NCI-H510A (cell line): Measurements from ENCODE around the gene KCNH1.

ENCODE experiments used
- DNase-seq: peaks from one replicate; lab custom pipeline; 2025; lab: John Stamatoyannopoulos, UW

Gene KCNH1

DNA sequence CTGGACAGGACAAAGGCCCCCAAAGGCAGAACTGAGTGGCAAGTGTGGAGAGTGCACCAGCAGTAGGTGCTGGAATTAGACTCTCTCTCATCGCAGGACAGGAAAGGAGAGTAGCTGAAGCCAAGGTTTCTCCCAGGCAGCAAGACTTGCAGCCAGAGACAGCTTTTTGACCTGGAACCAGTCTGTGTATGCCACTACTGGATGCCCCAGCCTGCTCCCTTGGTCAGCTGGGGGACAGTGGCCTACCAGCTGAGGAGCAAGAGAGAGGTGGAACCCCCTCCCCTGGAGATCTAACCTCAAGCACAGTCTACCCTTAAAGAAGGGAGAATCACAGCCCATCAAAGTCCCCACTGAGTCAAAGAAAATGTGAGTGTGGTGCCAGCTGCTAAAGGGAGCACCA, 375.7 kb downstream of the KCNH1 start:
- DNase-seq = no peak

DNA sequence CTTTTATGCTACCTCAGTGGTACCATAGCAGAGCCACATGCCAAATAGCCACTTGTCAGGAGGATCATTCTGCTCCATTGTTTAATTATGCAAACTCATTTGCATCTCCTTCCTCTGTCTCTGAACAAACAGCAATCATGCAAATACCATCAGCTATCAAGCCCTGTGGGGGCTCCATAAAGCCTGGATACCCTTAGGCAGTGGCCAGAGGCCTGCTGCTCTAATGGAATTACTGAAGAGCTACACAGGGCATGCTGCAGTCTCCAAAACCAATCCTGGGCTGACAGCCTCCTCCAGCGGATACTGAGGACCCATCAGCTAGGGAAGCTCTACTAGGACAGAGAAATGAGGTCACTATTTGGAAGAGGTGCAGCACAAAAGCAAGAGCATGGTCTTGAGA, 376.3 kb downstream of the KCNH1 start:
- DNase-seq = no peak

DNA sequence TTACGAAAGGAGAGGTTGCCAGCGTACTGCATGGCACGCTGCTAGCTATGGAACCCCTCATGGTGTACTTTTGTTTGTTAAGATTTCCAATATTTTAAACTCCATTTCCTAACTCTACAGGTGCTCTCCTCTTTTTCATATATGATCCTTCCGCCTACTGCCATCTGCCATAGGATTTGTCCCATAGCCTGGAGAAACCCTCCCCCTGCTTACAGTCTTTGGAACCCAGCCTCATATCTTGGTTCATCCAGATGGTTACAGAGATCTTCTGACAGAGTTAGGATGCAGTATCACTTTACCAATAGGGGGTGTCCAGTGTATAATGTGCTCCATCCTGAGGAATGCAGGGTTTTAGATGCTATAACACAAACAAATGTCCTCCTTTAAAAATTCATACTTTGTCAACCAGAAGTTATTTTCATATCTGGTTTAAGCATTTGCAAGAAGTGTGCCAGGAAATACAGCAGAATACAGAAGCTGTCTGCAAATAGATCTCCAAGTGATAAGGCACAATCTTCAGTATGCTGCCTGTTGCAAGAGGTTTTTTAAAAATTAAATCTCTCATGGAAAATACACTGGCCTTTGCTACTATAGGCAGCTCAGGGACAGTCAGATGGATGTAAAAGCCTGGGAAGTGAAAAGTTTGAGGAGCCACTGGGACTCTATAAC, 377.8 kb downstream of the KCNH1 start:
- no peak for DNase-seq

DNA sequence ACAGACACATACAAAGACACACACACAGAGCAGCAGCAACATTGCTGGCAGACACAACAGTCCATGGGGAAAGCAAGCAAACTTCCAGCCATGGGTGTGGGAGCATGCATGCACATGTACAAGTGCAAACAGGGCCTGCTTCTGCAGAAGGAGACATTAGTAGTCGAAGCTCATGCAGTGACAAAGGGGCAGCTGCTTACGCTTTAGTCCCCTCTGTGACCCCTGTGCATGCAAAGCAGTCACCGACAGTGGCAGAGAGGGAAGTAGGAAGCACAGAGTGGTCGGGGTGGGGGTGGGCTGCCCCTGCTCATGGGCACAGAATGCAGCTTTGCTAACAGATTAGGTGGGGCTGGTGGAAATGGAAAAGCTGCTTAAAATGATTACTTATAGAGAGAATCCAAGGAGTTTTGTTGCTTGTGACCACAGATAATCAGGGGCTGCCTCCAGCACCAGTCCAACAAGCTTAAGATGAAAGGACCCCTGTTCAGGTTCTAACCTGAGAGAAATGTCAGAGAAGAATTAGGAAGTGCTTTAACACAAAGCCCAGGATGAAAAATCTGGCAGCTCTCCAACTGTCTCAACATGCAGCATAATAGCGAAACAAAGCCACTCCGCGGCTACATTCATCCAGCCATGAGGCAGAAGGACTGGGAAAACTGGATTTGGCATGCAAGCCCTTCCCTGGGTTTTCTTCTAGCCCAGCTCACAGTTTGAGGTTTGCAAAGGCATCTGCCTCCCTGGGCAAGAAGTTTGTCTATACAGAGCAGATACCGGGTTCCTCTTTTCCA, 378.9 kb downstream of the KCNH1 start:
- peak; percentile 83 for DNase-seq

DNA sequence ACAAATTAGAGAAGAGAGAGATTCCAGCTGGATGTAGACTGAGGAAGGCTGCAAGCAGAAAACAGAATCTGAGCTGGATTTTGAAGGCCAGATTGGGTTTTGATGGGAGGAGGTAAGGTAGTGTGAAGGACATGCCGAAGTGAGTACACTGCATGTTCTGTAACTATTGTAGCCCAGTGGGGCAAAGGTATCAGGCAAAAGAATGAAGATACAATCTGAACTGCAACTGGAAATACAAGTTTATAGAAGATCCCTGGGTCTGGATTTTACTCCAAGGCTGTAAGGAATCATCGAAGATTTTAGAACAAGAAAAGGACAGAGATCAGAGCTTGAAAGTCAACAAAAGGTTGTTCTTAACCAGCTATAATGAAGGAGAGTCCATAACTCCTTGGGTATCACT, 382.0 kb downstream of the KCNH1 start:
- DNase-seq = no peak

DNA sequence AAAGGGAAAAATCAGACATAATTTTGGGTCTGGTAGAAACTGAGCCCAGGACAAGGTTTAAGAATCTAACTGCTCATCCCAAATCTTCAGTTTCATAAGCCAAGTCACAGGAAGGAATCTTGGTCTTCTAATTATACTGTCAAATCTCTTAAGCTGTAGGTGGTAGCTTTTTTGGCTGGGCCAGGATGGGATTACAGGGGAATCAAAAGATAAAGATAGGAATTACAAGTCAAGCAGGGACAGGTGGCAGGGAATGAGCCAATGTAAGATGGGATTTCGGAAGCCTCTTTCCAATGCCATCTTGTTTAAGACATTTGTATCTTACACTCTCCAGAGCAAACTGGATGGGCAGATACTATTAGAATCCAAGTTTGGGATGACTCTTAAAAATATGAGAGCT, 383.5 kb downstream of the KCNH1 start:
- no peak for DNase-seq

DNA sequence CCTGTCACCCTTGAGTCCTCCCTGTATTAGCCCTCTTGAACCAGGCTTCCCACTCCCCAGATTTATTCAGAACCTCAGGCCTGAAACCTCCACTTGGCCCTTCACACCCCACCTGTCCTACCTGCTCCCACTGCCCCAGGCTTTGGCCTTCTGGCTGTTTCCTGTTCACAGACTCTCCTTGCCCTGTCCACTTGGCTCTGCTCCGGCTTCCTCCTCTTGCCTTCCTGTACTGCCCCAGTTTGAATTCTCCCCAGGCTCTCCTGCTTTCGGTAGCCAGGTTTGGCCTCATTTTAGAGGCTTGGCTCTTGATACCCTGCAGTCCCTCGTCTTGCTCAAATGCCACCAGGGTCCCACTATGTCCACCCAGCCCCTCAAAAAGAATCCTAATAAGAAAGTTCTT, 385.2 kb downstream of the KCNH1 start:
- DNase-seq = no peak

DNA sequence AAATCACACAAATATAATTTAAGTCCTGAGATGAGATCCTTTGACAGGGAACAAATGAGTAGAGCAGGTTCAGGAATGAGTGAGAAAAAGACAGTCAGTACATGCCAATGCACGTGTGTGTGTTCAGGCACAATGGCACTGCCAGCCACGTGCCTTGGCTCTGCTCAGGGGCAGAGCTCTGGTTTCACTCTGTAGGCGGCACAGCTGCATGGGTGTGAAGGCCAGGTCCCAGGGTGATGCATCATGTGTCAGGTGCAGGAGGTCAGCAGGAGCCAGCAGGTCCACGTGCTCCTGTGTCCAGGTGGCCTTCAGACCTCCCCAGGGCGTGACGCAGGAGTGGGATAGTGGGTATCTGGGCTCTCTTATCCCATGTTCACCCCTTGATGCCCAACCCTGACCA, 386.1 kb downstream of the KCNH1 start:
- DNase-seq = no peak

DNA sequence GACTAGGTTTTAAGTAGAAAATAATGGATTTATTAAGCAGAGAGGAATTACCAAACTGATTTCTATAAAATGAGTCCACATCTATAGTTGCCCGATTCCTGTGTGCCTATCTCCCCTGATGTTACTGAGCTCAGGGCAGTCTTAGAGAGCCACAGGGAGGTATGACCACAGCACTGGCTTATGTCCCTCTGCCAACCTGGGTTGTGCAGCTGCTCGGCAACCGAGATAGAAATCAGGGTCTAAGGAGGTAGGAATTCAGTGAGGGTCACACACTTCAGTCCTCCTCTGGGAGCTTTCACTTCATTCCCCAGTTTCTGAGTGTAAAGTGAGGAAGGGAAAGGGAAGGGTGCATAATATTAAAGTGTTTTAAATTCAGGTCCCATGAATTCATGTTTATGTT, 386.8 kb downstream of the KCNH1 start:
- no peak for DNase-seq

DNA sequence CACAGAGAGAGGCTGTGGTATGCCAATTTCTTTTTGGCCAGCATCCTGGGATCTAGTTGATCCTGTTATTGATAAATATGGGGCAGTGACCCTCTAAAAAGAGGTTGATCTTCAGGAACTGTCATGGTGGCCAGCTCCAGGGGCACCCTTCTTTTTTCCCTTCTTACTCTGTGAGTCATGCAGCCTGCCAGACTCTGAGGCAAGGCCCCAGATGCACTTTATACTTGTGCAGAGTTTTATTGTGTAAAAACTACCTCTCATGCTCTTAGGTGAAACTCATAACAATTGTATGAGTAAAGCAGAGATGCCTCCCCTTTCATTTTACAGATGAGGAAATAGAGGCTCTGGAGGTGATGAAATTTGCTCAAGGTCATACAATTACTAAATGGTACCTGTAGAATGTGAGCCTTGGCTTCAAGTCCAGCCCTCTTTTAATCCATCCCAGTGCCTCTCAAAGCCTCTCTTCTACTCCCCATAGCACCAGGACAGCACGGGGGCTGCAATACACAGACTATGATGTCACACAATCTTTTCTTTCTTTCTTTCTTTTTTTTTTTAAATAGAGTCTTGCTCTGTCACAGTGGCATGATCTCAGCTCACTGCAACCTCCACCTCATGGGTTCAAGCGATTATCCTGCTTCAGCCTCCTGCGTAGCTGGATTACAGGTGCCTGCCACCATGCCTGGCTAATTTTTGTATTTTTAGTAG, 387.8 kb downstream of the KCNH1 start:
- DNase-seq = no peak

DNA sequence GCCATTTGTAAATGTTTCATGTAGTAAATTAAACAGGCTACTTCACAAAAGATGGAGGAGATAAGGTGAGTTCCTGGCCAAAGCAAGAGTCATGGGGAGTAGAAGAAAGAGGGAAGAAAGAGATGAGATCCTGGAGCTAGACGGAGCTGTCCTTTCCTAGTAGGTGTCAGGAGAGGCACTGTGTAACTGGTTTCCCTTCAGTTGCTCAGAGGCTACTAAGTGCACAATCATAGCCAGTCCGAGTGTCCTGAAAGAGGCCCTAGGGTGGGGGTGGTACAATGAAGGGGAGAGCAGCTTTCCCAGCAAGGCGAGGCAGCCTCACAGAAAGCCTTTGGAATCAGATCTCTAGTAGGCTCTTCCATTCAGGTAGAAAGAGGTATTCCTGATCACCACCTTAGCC, 390.9 kb downstream of the KCNH1 start:
- no peak for DNase-seq

DNA sequence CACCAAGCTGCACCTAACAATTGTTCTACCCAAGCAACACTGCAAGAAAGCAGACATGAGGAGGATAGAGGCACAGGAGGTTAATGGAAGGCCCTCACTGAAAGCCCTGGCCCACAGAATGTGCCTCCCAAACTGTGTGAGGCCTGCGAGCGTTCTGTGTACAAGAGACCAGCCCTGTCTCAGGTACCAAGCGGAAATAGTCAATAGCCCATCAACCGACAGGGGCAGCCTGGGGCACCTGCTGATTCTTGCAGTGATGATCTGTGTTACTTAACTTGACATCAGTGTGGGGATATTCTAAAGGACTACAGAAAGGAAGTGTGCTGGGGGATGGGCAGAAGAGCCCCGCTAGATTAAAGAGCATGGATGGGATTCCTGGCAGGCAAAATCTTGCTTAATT, 392.4 kb downstream of the KCNH1 start:
- no peak for DNase-seq

DNA sequence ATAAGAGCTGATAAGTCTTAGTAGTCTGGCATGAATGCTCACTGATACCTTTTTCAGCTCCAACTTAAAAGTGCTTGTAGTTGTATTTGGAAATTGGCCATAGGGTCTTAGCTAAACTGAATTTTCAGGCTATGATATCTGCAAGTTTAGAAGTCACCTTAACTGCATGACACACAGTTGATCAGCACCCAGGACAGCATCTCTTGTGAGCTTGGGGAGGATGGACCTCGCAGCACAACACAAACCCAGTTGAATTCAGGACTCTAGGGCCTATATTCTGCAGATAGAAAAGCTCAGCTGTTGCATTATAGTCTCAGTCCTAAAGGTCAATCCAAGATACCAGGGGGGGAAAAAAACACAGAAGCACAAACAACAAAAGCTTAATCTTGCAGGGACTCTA, 394.3 kb downstream of the KCNH1 start:
- no peak for DNase-seq

DNA sequence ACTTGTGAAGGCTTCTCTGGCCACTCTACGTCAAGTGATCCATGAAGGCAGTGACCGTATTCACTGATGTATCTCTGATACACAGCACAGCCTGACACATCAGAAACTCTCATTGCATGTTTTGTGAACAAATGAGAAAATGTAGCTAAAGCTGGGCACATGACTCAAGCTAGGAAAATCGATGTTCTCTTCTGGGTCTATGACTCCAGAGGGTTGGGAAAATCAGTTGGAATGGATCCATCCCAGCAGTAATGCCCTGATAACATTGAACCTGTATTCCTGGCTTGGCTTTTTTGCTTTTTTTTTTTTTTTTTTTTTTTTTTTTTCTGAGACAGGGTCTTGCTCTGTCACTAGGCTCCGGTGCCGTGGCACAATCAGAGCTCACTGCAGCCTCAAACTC, 395.7 kb downstream of the KCNH1 start:
- no peak for DNase-seq

DNA sequence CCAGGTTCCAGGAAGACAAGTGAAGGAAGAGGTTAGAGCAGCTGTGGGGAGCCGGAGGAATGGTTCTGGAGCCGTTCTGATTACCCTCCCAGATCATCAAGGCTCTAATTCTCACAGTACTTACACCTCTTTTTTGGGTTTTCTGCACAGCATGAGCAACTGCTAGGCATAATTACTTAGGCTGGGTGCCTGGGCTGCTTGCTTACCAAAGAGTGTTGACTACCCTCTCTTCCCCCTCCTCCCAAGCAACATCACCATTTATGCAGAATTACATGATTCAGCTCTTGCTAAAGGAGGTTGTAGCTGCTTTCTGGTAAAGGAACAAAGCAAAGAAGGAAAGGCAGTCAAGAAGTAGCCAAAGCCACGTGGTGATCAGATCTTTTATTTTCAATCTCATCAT, 397.2 kb downstream of the KCNH1 start:
- no peak for DNase-seq

DNA sequence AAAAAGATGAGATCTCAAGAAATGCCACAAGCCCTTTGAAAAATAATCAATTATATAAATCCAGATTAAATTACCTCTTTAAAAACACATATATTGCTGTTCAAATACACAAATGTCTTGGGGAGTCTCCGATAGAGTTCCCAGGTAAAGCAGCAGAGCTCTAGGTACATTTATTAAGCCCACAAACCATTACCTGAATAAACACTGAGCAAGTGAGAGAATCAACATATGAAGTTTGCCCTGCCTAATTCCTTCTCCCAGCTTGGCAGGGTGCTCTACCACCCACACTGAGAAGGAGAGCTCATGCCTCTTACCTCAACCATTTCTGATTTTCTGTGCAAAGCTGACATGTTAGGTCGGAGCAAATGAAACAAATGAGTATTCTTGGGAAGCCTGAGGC, 402.4 kb downstream of the KCNH1 start:
- DNase-seq = no peak

DNA sequence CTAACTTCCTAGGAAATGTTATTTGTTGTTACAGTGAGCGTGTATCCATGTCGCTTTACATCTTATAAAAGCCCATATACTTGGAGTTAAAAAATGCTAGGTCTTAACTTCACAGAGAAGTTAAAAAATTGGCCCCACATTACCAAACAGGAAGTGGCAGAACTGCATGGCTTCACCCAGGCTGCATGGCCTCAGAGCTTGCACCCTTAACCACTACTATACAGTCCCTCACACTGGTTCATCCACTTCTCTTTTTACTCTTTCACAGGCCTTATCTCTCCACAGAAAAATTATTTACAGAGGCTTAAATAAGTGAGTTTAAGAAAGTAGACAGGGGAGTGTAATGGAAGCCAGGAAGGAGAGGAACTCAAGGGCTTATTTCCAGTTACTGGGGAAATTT, 402.8 kb downstream of the KCNH1 start:
- no peak for DNase-seq

DNA sequence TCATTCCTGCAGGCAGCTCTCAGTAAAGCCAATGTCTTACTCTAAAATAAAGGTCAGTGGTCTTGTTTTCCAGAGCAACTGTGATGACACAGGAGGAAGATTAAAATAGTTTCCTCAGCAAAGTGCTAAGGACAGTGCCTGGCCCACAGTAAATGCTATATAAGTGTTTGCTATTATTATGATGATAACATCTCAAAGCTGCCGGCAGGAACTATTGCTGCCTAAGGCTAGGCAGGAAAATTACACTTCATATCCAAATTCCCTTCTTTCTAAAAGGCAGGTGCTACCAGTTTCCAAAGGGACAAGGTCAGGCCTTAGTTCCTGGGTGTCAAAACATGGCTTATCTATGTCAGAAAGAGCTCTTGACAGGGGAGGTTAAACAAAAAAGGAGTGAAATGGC, 403.9 kb downstream of the KCNH1 start:
- no peak for DNase-seq

DNA sequence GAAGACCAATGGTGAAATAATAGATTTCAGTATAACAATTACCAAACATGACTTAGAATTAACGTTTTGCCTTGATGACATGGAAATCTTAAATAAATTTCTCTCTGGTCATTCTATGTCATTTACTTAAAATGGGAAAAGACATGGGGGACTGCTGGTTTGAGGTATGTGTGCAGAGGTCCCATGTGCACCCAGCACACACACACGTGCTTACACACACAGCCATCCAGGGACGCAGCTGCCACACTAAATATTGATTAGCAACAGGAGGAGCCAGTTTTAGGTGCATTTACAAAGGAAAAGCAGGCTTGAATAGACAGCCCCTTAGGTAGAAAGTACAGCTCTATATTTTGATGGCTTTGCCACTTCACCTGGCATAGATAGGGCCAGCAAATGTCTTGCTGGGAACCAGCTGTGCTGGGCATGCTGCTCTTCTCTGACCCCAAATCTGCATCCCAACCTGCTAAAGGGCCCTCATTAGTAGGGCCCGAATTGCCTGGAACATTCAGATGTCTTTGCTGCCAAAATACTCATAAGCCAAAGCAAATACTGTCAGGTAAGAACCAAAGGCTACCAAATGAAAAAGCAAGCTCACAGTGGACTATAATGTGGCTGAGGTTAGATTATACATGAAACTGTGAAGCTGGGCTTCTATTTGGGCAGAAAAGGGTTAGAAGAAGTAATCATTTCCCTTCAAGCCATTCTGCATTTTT, 405.4 kb downstream of the KCNH1 start:
- DNase-seq = no peak

DNA sequence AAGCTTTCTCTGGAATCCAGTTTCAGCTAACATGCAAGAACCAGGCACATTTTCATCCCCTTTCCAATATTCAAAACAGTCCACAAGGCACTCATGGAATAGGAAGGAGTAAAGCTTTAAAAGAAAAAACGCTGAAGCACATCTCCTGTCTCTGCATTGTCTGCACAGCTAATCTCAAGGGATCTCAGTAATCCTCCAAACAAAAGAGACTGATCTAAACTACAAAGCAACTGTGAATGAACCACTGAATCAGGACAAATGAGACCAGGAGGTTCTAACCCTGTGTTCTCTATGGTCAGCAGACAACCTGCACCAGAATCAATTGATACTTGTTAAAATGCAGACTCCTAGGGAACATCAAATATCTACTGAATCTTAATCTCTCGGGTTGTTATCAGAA, 406.2 kb downstream of the KCNH1 start:
- no peak for DNase-seq

DNA sequence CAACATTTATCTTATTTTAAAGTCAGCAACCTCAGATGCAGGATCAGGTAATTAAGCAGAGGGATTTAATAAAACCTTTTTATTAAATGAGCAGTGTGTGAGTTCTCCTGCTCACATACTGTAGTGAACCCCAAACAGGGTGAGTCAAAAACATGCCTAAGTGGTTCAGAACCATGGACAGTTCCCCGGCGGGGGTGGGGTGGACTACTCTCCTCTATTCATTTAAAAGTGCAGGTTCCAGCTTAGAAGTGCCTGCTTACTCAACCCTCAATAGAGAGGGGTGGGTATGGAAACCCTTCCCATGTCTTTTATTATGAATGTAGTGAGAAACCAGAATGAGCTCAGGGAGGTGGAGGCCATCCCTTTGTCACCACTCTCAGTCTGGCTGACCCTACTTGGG, 407.3 kb downstream of the KCNH1 start:
- no peak for DNase-seq

DNA sequence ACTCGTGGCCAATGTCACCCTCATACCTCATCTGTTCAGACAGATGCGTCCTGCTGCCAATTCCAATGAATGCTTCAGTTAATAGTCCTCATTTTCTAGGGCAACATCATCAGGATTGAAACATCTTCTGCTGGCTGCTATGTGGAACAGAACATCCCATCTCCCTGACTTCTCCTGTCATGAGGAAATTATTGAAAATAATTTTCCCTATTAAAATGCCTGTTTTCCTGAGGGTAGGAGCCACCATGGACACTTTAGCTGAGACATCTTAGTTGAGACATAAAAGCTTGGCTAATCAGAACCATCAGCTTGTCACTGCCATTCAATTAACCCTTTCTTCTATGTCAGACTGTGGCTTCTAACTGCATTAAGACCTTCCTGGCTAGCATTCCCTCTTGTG, 409.2 kb downstream of the KCNH1 start:
- no peak for DNase-seq

DNA sequence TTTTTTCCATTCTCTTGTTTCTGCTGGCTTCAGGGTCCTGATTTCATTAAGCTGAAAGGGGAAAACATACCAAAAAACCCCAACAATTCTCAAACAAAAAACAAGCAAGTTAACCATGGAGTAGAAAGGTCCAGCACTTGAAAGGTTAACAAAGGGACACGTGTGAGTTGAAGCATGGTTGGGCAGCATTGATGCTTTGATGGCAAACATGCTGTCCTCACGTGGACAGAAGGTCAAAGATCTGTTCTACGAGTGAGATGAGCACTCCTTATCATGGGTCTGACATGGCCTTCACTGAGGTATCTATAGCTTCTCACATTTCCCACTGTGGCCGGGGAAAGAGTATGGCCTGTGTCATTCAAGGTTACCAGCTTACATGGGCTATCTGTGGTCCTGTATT, 410.3 kb downstream of the KCNH1 start:
- DNase-seq = no peak
